Left colon (tissue), 2 donors: Measurements from ENCODE around the gene CNGA3. TPM values are rescaled to one million over a fixed set of nuclear protein-coding genes. Genes with fewer than 3 reads are reported as not detected.
"Not testable (repeated sequence)": the region's sequence is repeated elsewhere in the genome, so short reads cannot be mapped to it uniquely, and the experiment has no call there.

Experiments used
- ATAC-seq: fragments of 200-7000 bp; cut with Tn5 transposase; one replicate; pipeline ENCODE4 v1.9.1; 2020; ENCODE audit warnings: mild to moderate bottlenecking, moderate library complexity
- DNase-seq, 2 donors: peaks; one replicate each; pipeline ENCODE4 v3.0.0-alpha.2; 2020
- intact Hi-C, 2 donors: fragments of 100-400 bp; cut with DNase I in 1 of 2; cut with micrococcal nuclease in 1 of 2; formaldehyde crosslinking; loops; one replicate each; pipeline versions ENCODE4 v1.11.2 to v1.14.0; 2022; cut with DNase I, micrococcal nuclease
- total RNA-seq, 2 donors: library from RNA; stranded (reverse); fragmentation: NEBNext Ultra II Directional; extraction: Animal tissue kit (Norgen Biotek cat#: 25700); gene quantifications; one replicate each; pipeline ENCODE4 v1.2.1, GENCODE V29; 2021
- donor health status: DM: no; HTN: no; CAD: no.
- donor health status: DM: yes; HTN: yes; CAD: no.

CNGA3 gene
- total RNA-seq, 2 donors from 2014 or later: 0.27 to 1.3 TPM

- intact Hi-C loops: no loop called here
- DNase-seq (no peak), ATAC-seq (no peak)
Measured at GRCh38 chr2:98317214-98317613, 29.0 kb upstream of the CNGA3 start.

- DNase-seq, intact Hi-C loops, ATAC-seq: not testable (repeated sequence)
Measured at GRCh38 chr2:98320171-98320570, 26.1 kb upstream of the CNGA3 start.

- intact Hi-C loops: no loop called here
- DNase-seq (no peak), ATAC-seq (no peak)
Measured at GRCh38 chr2:98324181-98324580, 22.1 kb upstream of the CNGA3 start.

- ATAC-seq (no peak), DNase-seq (no peak)
- intact Hi-C loops: no loop called here
Measured at GRCh38 chr2:98327776-98328175, 18.5 kb upstream of the CNGA3 start.

- DNase-seq (no peak), ATAC-seq (no peak)
- intact Hi-C loops: no loop called here
Measured at GRCh38 chr2:98329549-98329948, 16.7 kb upstream of the CNGA3 start.

- ATAC-seq: no peak
- intact Hi-C loops: no loop called here
- DNase-seq: no peak
Measured at GRCh38 chr2:98332989-98333388, 13.3 kb upstream of the CNGA3 start.

GRCh38 chr2:98333922-98334321 is 12.3 kb upstream of the CNGA3 start:
- no peak for DNase-seq
- no peak for ATAC-seq
- intact Hi-C loops: no loop called here

- intact Hi-C loops: no loop called here
- DNase-seq: no peak
Measured at GRCh38 chr2:98334439-98335078, 11.7 kb upstream of the CNGA3 start.

GRCh38 chr2:98335271-98335670 is 11.0 kb upstream of the CNGA3 start:
- intact Hi-C loops: no loop called here
- DNase-seq: no peak

More at GRCh38 chr2:98334439-98335078, 11.7 kb upstream of the CNGA3 start:
- ATAC-seq: no peak

GRCh38 chr2:98341241-98341640 is 5.0 kb upstream of the CNGA3 start:
- intact Hi-C loops: no loop called here
- ATAC-seq (no peak), DNase-seq (no peak)

More at GRCh38 chr2:98335271-98335670, 11.0 kb upstream of the CNGA3 start:
- ATAC-seq: no peak

GRCh38 chr2:98343285-98343684 is 3.0 kb upstream of the CNGA3 start:
- DNase-seq (no peak), ATAC-seq (peak; percentile 73)
- intact Hi-C loops: no loop called here

GRCh38 chr2:98347298-98348065 is 1.2 kb downstream of the CNGA3 start:
- DNase-seq: no peak
- ATAC-seq: no peak
- intact Hi-C loops: no loop called here

- peak; percentile 25 for ATAC-seq
- intact Hi-C loops: no loop called here
- no peak for DNase-seq
Measured at GRCh38 chr2:98348066-98348561, 1.9 kb downstream of the CNGA3 start.

- no peak for ATAC-seq
Measured at GRCh38 chr2:98350411-98350810, 4.2 kb downstream of the CNGA3 start.

GRCh38 chr2:98355881-98356280 is 9.6 kb downstream of the CNGA3 start:
- intact Hi-C loops: no loop called here
- DNase-seq (no peak), ATAC-seq (no peak)

More at GRCh38 chr2:98350411-98350810, 4.2 kb downstream of the CNGA3 start:
- DNase-seq: no peak
- intact Hi-C loops: no loop called here

GRCh38 chr2:98356729-98357128 is 10.5 kb downstream of the CNGA3 start:
- intact Hi-C loops: no loop called here
- no peak for DNase-seq
- no peak for ATAC-seq

- intact Hi-C loops: no loop called here
- DNase-seq: no peak
- ATAC-seq: no peak
Measured at GRCh38 chr2:98357849-98358248, 11.6 kb downstream of the CNGA3 start.

- DNase-seq (no peak), ATAC-seq (no peak)
- intact Hi-C loops: no loop called here
Measured at GRCh38 chr2:98359986-98360385, 13.7 kb downstream of the CNGA3 start.

- no peak for ATAC-seq
- DNase-seq: no peak
- intact Hi-C loops: no loop called here
Measured at GRCh38 chr2:98367721-98368120, 21.5 kb downstream of the CNGA3 start.

- DNase-seq: no peak
- intact Hi-C loops: no loop called here
- no peak for ATAC-seq
Measured at GRCh38 chr2:98369710-98370239, 23.5 kb downstream of the CNGA3 start.
